Activated CD4-positive, alpha-beta T cell treated with anti-CD3 and anti-CD28 coated beads, Interleukin-2, amount 50 U/mL, for 4 hours (primary cell): ENCODE results near the gene ATP9B.
A peak's percentile ranks its signal among the peaks of the same experiment; 100 is the strongest.

Experiments used
- DNase-seq, 2 experiments: peaks; one replicate each; pipeline ENCODE4 v3.0.0-alpha.2; 2020

Gene ATP9B

DNA sequence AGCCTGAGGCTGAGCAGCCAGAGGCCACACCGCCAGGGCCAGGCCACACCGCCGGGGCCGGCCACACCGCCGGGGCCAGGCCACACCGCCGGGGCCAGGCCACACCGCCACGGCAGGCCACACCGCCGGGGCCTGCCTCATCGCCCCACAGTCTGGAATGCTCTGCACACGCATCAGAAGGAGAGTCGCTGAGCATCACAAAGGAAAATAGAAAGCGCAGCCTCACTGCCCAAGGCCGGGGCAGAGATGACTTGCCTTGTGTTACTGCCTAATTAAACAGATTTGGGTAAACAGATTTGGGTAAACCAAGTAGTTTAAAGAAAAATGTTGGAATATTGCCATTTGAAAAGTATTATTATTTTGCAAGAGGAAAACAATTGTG, 316.1 kb downstream of the ATP9B start:
- no peak for DNase-seq

DNA sequence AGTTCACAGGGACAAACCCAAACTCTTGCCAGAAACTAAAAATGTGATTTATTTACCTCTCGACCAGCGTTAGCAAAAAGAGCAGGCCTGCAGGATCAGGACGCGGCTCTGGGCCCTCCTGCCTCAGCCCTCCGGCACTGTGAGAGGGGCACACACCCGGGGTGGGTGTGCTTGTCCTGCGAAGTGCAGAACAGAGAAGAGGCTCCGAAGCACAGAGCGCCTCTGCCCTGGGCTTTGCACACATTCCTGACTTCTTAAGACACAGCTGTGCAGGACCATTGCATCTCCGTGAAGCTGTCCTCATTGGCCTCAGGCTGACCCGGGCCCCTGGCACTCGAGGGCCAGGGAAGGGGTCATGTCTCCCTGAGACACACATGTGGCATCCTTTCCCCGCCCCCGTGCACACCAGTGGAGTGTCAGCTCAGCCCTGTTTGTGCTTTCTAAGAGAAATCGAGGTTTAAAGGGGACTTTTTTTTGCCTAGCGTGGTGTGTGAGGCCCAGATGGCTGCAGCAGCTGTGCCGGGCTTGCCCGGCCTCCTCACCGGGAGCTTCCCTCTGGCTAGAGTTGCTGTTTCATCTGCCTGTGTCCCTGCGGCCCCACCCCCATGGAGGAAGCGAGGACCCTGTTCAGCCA, 316.6 kb downstream of the ATP9B start:
- no peak for DNase-seq

DNA sequence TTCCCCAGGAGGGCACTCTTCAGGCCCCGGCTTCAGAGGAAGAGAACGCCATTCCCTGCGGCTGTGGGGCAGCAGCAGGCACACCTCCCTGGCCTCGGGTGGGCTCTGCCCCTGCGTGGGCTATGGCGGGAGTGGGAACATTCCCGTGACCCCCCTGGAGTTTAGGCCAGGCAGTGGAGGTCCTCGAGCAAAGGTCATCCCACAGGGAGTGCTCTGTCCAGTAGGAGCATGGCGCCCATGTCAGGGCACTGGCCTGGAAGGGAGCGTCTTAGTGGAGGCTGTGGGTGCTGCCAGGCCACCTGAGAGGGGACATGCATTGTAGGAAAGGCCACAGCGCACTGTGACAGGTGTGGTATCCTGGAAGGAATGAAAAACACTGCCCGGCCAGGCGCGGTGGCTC, 317.4 kb downstream of the ATP9B start:
- DNase-seq: no peak

DNA sequence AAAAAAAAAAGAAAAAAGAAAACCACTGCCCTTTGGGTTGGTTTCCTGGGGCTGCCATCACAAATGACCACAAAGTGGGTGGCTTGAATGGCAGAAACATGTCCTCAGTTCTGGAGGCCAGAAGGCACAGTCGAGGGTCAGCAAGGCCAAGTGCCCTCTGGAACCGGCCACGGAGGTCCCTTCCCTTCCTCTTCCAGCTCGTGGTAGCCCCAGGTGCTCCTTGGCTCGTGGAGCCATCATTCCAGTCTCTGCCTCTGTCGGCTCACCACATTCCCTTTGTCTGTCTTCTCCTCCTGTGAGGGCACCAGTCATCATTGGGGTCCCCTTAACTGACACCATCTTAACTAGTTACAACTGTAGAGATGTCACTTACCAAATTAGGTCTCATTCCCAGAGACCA, 318.0 kb downstream of the ATP9B start:
- DNase-seq: no peak

DNA sequence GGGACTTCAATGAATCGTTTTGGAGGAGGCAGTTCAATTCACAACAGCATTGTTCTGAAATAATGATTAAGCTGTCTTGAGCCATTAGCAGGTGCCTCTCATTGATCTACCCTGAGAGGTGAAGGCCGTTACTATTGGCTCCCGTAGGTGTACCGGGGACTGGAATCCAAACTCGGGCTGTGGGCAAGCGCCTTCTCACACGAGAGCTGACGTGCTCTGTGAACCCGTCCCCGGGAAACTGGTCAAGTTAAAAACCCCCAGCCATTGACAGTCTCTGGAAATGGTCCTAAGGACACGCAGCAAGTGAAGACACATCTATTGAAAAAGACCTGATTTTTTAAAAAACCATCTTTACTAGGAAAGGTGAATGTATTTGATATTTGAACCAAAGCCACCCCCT, 318.4 kb downstream of the ATP9B start:
- no peak for DNase-seq

DNA sequence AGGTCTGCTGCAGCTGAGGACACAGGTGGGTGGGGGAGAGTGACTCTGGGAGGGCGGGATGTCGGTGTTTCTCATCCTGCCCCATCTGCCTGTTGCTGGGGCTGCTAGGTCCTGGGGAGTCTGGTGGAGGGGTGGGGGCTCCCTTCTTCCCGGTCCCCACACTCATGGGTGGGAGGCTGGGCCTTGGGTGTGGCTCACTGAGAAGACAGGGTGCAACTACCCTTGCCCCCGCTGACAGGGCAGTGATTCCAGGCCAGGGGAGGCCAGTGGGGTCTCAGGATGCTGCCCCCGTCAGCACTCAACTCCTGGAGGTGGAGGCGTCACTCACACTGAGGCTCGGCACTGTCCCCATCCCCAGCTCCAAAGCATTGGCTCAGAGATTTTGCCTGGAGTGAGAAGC, 318.8 kb downstream of the ATP9B start:
- DNase-seq: no peak

DNA sequence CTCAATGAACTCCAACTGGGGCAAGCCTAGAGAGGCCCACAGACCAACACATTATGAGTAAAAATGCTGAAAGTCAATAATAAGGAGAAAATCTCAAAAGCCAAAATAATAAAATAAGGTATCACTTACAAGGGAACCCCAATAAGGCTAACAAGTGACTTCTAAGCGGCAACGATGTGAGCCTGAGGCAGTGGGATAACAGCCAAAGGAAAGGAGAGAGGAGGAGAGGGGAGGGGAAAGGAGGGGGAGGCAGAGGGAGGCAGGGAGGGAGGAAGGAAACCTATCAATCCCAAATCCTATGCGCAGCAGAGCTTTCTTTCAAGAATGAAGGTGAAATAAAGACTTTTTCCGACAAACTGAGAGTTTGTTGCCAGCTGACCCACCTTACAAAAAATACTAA, 320.5 kb downstream of the ATP9B start:
- DNase-seq: no peak

DNA sequence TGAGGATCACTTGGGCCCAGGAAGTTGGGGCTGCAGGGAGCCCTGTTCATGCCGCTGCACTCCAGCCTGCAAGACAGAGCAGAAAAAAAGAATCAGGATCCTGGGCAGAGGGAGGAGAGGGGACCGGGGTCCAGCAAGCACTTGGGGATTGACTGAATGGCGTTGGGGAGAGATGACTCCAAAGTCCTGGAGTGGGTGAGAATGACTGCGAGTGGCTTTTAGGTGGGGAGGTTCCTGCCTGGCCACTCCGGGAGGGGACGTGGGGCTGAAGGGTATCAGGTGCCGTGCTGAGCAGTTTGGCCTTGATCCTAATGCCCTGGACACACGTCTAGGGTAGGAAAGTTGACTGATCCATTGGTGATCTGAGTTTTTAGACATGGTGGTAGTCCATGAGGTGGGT, 323.0 kb downstream of the ATP9B start:
- DNase-seq: no peak

DNA sequence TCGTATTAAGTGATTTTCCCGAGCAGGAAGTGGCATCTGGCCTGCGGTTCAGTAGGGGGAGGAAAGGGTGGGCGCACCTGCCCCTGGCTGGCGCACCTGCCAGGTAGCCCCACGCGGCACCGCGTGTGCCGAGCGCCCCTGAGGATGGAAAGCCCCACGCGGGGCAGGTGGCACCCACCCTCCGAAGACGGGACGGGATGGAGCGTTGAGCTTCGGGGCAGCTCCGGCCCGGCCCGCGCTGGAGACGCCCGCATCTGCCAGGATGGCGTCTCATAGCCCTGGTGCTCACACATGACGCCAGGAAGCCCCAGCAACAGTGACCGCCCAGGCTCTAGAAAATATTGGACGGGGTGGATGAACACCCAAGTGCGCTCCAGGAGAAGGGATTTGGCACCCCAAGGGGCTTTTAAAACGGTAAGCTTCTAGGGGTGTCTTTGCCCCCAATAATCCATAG, 324.0 kb downstream of the ATP9B start:
- DNase-seq: no peak

DNA sequence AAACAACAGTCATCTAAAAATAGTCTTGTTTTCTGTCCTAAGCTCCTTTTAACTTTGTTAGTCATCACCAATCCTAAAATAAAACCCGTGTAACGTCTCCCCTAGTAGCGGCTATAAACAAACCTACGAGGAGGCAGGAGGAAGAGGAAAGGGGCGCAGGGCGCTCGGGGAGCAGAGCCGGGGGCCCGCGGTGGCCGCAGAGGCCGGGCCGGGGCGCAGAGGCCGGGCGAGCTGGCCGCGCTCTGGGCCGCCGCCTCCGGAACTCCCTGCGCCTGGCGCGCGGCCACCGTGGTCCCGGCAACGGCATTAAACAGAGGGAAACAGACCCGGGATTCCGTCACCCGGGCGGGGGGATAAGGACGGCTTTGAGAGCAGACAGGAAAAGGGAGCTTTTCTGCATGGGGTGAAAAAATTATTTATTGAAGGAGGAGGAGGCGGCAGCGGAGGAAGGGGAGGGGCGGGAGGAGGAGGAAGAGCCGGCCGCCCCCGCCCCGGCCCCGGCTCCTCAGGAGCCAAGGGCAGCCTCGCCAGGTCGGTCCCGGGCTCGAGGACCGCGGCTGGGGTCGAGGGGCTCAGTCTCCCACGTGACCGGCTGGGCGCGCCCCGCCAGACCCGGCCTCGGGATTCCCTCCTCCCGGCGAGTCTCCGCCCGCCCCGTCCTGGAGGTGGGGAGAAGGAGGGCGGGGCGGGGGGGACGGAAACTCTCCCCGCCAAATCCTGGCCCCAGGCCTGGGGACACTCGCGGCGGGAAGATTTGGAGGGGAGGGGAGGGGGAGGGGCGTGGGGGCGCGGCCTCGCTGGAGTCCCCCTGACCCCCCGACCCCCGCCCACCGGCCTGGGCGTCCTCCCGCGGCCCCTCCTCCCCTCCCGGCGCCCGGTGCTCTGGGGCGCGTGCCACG, 324.7 kb downstream of the ATP9B start:
- peak in 1 of 2 experiments; percentile 36 for DNase-seq

DNA sequence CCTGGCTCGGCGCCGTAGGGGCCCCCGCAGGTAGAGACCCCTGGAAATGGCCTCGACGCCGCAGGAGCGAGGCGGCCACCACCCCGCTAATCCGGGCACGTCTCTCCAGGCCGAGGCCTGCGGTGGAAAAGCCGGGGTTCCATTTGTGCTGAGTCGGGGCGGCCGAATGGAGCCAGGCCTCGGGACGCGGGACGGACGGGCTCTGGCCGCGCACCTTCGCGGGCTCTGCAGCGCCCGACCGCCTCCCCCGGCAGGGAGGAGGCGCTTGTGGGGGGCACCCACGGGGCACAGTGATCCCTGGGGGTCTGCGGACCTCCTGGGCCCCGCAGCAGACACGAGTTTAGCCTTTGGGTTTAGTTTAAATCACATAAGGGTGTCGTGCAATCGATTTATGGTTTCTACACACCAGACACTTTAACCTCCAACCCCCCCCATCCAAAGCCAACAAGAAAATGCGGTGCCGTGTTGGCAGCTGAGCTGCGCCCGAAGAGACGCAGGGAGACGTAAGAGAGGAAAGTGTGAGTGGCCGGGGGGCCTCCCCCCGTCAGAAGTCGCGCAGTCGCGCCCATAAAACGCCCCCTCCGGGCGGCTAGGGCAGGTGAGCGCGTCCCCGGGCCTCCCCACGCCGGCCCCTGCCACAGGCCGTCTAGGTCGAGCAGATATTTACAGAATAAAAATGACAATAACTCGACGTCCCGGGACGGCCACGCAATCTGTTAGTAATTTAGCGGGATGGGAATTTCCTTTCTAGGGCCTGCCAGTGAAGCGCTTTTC, 325.5 kb downstream of the ATP9B start:
- DNase-seq: peak; percentile 73 to 79

DNA sequence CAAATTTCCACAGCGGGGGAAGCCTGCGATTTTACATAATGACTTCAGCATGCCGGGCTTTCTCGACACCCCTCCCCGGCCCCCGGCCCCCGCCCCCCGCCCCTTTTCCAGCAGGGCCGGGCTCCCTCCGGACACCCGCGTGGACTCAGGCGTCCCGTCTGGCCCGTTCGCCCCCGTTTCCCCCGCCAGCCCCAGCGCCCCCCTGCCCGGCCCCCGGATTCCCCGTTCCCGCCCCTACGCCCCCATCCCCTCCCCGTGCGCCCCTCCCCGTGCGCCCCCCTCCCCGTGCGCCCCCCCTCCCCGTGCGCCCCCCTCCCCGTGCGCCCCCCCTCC, 326.1 kb downstream of the ATP9B start:
- no peak for DNase-seq

DNA sequence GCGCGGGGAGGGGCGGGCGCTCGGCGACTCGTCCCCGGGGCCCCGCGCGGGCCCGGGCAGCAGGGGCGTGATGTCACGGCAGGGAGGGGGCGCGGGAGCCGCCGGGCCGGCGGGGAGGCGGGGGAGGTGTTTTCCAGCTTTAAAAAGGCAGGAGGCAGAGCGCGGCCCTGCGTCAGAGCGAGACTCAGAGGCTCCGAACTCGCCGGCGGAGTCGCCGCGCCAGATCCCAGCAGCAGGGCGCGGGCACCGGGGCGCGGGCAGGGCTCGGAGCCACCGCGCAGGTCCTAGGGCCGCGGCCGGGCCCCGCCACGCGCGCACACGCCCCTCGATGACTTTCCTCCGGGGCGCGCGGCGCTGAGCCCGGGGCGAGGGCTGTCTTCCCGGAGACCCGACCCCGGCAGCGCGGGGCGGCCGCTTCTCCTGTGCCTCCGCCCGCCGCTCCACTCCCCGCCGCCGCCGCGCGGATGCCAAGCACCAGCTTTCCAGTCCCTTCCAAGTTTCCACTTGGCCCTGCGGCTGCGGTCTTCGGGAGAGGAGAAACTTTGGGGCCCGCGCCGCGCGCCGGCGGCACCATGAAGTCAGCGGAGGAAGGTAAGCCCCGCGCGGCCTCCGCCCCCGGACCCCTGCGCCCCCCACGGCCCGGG, 326.7 kb downstream of the ATP9B start, which contains the start of gene NFATC1:
Gene NFATC1, plus strand, starts transcription at position 170 of the 644 bp plus-strand sequence. Its CDS starts 295 bp downstream, at position 465.
- DNase-seq: peak; percentile 85 to 90

DNA sequence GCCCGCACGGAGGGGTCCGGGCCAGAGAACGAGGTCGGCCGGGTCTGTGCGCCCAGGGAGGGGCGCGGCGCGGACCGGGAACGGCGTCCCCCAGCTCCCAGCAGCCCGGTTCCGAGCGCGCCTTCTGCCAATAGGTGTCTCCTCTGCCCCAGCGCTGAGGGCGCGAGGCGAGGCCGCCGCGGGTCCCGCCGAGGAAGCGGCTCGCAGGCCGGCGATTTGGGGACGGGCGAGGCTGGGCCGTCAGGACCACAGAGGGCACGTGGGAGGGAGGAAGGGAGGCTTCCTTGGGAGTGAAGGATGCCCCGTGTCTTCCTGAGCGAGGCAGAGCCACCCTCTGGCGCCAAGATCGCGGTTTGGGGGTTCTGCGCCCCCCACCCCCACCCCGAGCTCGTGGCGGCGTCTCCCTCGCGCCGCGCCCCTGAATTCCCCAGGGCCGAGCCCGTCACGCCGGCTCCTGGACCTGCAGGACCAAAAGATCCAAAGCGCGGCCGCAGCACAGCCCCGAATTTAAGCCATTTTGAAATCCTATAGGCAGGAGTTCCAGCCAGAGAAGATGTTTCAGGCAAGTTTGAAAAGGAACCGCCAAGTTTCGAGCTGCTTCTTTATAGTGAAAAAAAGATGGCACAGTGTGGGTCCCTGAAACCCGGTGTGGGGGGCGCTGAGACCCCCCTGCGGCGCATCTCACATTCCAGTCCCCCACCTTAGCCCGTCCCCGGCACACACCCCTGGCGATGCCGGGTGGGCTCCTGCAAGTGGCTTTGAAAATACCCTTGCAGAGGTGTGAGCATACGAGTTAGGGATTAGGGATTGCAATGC, 327.4 kb downstream of the ATP9B start:
- no peak for DNase-seq

DNA sequence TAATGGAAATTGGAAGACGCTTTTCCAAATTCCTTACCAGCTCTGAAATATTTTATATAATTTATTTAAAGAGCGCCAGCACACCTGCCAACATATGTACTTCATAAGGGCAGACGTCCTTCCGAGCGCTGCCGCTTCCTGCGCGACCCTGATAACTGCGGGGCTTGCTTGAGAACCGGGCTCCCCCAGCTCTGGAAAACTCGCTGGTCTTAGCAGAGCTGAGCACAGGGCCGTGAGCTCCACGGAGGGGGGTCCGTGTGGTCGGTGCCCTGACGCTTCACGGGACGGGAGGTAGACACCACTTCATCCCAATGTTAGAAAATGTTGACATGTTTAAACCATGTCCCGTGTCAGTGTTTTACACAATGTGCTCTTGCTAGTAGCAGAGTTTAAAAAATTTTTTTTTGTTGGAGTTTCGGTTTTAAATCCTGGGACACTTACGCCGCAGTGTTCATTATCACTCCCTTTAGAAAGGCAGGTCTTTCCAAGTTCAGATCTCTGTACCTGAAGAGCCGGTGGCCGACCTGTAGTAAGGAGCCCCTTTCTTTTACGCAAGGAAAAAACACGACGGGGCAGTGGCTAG, 328.1 kb downstream of the ATP9B start:
- no peak for DNase-seq

DNA sequence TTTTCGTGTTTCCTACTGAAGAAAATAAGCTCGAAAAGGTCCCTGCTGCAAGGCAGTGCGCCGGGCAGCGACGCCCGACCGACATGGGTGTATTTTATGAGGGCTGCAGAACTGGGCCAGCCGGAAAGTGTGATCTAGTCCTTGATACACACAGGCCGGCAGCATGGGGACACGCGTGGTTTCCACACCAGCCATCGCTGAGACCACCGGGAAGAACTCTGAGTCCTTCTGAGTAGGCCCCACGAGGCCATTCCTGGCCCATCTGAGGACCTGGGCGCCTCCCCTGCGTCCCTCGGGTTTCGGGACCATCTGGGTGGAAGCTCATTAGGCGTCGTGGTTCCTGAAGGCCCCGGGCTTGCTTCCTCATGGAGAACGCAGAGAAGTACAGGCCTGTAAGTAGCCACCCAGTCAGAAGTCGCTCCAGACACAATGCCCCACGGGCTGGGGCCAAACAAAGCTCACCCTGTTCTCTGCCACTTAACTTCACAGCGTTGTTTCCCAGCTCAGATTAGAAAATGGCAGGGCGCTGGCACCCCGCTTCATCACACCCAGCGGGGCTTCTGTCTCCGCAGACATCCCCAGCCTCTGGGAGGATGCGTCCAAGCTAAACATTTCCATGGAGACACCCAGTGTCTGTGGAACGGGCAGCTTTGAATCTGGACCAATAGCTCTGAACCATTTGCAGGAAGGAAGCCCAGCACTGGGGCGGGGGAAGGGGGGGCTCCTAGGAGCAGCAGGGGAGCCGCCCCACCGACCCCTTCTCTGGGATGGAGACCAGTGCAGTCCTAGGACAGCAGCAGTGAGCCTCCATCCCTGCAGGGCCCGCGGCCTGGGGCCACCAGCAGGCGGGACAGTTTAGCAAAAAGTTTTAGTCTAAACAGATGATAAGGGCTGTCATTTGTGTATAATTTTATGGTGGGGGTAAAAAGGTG, 328.9 kb downstream of the ATP9B start:
- DNase-seq: no peak

DNA sequence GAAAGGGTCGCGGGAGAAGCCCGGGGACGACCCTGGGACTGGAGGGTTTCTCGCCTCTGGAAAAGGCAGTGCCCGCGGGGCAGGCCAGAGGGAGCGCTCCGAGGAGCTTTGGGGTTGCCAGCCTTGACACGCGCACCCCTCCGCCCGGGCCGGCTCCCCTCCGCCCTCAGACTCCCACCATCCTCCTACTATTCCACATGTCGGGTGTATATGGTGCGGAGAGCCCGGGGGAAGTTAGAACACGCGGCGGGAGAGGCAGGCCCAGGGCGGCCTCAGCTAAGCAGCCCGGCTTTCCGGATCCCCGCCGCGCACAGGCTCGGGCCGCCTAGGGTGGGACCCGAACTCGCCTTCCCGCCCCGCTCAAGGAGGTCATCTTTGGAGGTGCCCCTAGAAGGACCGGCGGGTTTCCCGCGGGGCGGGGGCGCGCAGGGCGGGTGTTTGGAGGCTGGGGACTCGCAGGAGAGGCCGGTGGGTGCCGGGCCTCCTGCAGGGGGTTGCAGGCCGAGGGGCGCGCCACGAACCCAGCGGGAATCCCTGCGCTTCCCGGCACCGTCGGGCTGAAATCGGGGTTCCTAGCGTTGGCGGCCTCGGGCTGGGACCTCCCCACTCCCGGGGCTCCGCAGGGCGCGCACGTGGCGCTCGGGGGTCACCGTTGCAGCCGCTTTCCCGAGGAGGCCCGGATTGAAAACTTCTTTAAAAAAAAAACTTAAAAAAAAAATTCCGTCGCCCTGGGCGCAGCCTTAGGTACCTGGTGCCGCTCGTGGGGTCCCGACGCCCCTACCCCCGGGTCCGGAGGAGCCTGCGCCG, 330.3 kb downstream of the ATP9B start:
- DNase-seq: no peak

DNA sequence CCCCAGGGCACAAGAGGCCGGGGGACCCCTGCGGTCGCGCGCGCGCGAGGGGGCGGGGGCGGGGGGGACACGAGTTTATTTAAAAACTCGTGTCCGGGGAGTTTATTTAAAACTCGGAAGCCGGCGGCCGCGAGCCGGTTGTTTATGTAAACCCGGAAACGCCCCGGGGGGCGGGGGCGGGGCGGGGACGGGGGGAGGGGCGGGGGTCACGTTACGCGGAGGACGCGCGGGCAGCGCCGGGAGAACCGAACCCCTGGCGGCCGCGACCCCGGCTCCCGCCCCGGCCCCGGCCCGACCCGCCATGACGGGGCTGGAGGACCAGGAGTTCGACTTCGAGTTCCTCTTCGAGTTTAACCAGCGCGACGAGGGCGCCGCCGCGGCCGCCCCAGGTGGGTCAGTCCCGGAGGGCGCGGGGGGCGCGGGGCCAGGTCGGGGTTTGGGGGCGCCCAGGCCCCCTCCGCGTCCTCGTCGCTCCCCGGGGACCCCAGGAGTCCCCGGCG, 330.9 kb downstream of the ATP9B start:
- peak; percentile 50 to 58 for DNase-seq

DNA sequence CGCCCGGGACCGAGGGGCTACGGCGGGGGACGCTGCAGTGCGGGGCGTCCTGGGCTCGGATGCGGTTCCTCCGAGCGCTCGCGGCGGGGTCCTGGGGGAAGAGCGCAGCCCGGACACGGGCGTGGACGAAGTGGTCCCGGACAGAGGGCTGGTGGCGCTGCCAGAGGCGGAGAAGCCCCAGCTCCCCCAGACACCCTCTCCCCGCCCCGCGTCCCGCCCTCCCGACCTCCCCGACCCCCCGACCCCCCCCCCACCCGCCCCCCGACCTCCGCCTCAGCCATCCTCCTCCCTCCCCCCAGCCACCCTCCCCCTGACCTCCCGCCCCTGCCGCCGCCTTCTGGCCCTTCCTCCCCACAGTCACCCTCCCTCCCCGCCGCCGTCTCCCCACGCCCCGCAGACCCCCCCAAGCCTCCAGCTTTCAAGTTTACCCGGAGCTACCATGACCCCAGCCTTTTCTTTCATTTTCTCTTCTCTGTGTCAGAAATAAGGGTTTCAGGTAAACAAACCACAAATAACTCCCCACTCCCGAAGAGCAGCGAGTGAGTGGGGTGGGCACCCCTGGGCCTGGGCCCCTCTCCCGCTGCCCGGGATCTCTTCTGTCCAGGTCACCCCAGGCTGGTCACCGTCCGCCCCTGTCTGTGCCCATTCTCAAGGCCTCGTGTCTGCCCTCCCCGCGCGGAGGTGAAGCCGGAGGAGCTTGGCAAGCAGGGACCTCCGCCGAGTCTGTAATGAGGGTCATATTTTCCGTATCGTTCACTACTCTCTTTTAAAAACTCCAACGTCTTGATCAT, 331.6 kb downstream of the ATP9B start:
- DNase-seq: peak; percentile 63 to 64
